Gastrocnemius medialis (tissue), 4 donors: ENCODE data around the gene EPB41L4A.

Experiments used
- POLR2A ChIP-seq, 2 donors: fragments of 450-650 bp; IDR thresholded peaks; one replicate each; pipeline ENCODE4 v1.6.1; 2017; ENCODE audit warnings: antibody characterized with exemption in 2 of 2, mild to moderate bottlenecking in 2 of 2, moderate library complexity in 2 of 2
- TF ChIP-seq, protein P1 (sequence below), 5 experiments: fragments of 450-650 bp in 3 of 5; fragments of 200-600 bp in 2 of 5; sonication (generic) in 2 of 5; IDR thresholded peaks in 4 of 5; conservative IDR thresholded peaks in 1 of 5; 1 replicate in 4 of 5; 2 replicates in 1 of 5; pipeline ENCODE4 v1.5.1; 2016 to 2019; ENCODE audit warnings: antibody characterized with exemption in 5 of 5, mild to moderate bottlenecking in 3 of 5, moderate library complexity in 3 of 5

DNA sequence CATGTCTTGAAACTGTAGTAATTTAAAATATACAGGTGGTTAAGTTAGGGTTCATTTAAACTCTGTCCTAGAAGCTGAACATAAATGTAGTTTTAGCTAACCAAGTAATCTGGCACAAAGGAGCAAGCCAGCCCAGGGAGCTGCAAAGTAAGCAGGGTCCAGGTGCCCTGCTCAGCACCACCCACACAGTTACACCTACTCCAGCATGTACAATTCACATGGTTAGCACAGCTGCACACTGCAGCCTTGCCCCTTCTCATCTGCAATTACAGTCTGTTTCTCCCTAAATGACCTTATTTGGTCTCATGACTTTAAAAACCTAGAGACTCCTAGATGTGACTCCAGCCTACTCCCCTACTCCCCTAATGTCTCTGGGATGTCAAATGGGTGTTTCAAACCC lies 128.4 kb downstream of the EPB41L4A start:
- TF ChIP-seq, protein P1, sequence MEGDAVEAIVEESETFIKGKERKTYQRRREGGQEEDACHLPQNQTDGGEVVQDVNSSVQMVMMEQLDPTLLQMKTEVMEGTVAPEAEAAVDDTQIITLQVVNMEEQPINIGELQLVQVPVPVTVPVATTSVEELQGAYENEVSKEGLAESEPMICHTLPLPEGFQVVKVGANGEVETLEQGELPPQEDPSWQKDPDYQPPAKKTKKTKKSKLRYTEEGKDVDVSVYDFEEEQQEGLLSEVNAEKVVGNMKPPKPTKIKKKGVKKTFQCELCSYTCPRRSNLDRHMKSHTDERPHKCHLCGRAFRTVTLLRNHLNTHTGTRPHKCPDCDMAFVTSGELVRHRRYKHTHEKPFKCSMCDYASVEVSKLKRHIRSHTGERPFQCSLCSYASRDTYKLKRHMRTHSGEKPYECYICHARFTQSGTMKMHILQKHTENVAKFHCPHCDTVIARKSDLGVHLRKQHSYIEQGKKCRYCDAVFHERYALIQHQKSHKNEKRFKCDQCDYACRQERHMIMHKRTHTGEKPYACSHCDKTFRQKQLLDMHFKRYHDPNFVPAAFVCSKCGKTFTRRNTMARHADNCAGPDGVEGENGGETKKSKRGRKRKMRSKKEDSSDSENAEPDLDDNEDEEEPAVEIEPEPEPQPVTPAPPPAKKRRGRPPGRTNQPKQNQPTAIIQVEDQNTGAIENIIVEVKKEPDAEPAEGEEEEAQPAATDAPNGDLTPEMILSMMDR (IDR thresholded peaks at IDR 0.05 in 4 of 5, conservative IDR thresholded peaks at IDR 0.05 in 1 of 5), result no peak
- no peak for TF ChIP-seq POLR2A (IDR thresholded peaks at IDR 0.05)
